Lung (tissue), 12 donors: ENCODE measurements around the gene ADAMTS17. TPM values are rescaled to one million over a fixed set of nuclear protein-coding genes. Genes with fewer than 3 reads are reported as not detected.

Source experiments
- ATAC-seq: fragments of 200-7000 bp; cut with Tn5 transposase; one replicate; pipeline ENCODE4 v1.9.1; 2020; ENCODE audit warnings: moderate number of reproducible peaks; ENCODE audit not compliant: insufficient read depth, low FRiP score
- DNase-seq, 3 donors: peaks; one replicate each; pipeline ENCODE4 v3.0.0-alpha.2; 2013 to 2017
- H3K27ac ChIP-seq, 2 donors: one replicate each; pipeline ENCODE4 v1.5.1; 2013; ENCODE audit warnings: mild to moderate bottlenecking in 2 of 2, moderate library complexity in 2 of 2, control low read depth in 1 of 2, inconsistent platforms in 1 of 2, low read depth in 1 of 2, low read length in 1 of 2
- H3K27me3 ChIP-seq, 3 donors: one replicate each; pipeline ENCODE4 v1.5.1; 2013; ENCODE audit warnings: low read length in 2 of 3; ENCODE audit not compliant: control insufficient read depth in 3 of 3, insufficient read depth in 3 of 3
- H3K36me3 ChIP-seq, 4 donors: one replicate each; pipeline ENCODE4 v1.5.1; 2013; ENCODE audit warnings: low read length in 4 of 4, mild to moderate bottlenecking in 1 of 4, moderate library complexity in 1 of 4; ENCODE audit not compliant: control insufficient read depth in 4 of 4, insufficient read depth in 4 of 4
- H3K4me1 ChIP-seq, 5 donors: one replicate each; pipeline ENCODE4 v1.5.1; 2013; ENCODE audit warnings: low read length in 5 of 5, mild to moderate bottlenecking in 2 of 5, moderate library complexity in 1 of 5; ENCODE audit not compliant: control insufficient read depth in 5 of 5, insufficient read depth in 5 of 5
- H3K4me3 ChIP-seq: one replicate; pipeline ENCODE4 v1.5.1; 2013; ENCODE audit warnings: mild to moderate bottlenecking, control low read depth, moderate library complexity
- H3K9ac ChIP-seq, 2 donors: one replicate each; pipeline ENCODE4 v1.5.1; 2013; ENCODE audit warnings: low read length in 2 of 2, control low read depth in 1 of 2; ENCODE audit not compliant: insufficient read depth in 1 of 2
- H3K9me3 ChIP-seq, 4 donors: one replicate each; pipeline ENCODE4 v1.5.1; 2013; ENCODE audit warnings: low read length in 3 of 4, mild to moderate bottlenecking in 1 of 4, moderate library complexity in 1 of 4; ENCODE audit not compliant: control insufficient read depth in 4 of 4, insufficient read depth in 3 of 4
- CTCF ChIP-seq: IDR thresholded peaks from 2 replicates; pipeline ENCODE4 v1.5.1; 2012; ENCODE audit warnings: mild to moderate bottlenecking; ENCODE audit errors: control extremely low read depth, extremely low read depth
- WGBS, 2 donors: extraction: QIAGEN DNeasy Blood & Tissue Kit; methylation state at CpG; one replicate each; pipeline ENCODE4 v1.1.7; 2013; 5-methylcytosine and 5-hydroxymethylcytosine counted together
- polyA plus RNA-seq, 2 donors: library from polyadenylated mRNA; stranded (reverse); fragments of 200-250 nt; gene quantifications; one replicate each; pipeline ENCODE4 v1.2.1, GENCODE V29; 2013
- total RNA-seq, 2 donors: library from RNA; depleted of rRNA in 1 of 2; stranded (reverse); fragments of >200 nt in 1 of 2; gene quantifications; one replicate each; pipeline ENCODE4 v1.2.1, GENCODE V29; 2014 to 2021
- donor health status: control.
- donor health status: control.
- donor health status: Bipolar disorder and iron deficiency.
- donor health status: healthy.
- donor health status: DM: yes; HTN: yes; CAD: no.

Gene ADAMTS17
- total and polyA plus RNA-seq, 4 donors, result 0.47 to 6.6 (median 2.2) TPM

GRCh38 chr15:100328796-100329195 lies 13.0 kb downstream of the ADAMTS17 start:
- ATAC-seq (no peak), DNase-seq (no peak)
- Histone ChIP-seq H3K27me3 (no peaks in the 10 kb centered on the region), H3K9me3 (peaks cover 0 to 3% (median 0%) of the 10 kb centered on the region in 4 donors), H3K9ac (no peak overlapping the region), H3K4me3 (no peak overlapping the region), H3K27ac (no peak overlapping the region), H3K4me1 (no peaks in the 10 kb centered on the region), H3K36me3 (no peaks in the 10 kb centered on the region)
- 84 to 89% methylated on average over 9 of the region's 9 CpGs for WGBS, 2 donors
- no peak for TF ChIP-seq CTCF

- peaks cover 0 to 14% (median 0%) of the 10 kb centered on the region in 4 donors for H3K9me3 ChIP-seq
- H3K27ac ChIP-seq, result no peak overlapping the region
- WGBS, 2 donors, result 90 to 92% methylated on average over 4 of the region's 4 CpGs
- no peaks in the 10 kb centered on the region for H3K36me3 ChIP-seq
- no peaks in the 10 kb centered on the region for H3K4me1 ChIP-seq
- ATAC-seq (no peak), DNase-seq (no peak)
- H3K27me3 ChIP-seq, result no peaks in the 10 kb centered on the region
- no peak overlapping the region for H3K9ac ChIP-seq
- no peak overlapping the region for H3K4me3 ChIP-seq
- TF ChIP-seq CTCF, result no peak
Observed at GRCh38 chr15:100318880-100319279, 22.9 kb downstream of the ADAMTS17 start.

- H3K36me3 ChIP-seq, result no peaks in the 10 kb centered on the region
- no peak overlapping the region for H3K4me3 ChIP-seq
- ATAC-seq, result no peak
- H3K27me3 ChIP-seq, result no peaks in the 10 kb centered on the region
- 79 to 81% methylated on average over 16 of the region's 16 CpGs for WGBS, 2 donors
- TF ChIP-seq CTCF, result no peak
- H3K27ac ChIP-seq, result no peak overlapping the region
- DNase-seq, result no peak
- peaks cover 0 to 14% (median 0%) of the 10 kb centered on the region in 4 donors for H3K9me3 ChIP-seq
- peaks cover 0 to 20% (median 7%) of the 10 kb centered on the region in 5 donors for H3K4me1 ChIP-seq
- no peak overlapping the region for H3K9ac ChIP-seq
Observed at GRCh38 chr15:100314809-100315400, 26.9 kb downstream of the ADAMTS17 start.
